Subcutaneous preadipocyte (primary cell): Measurements from ENCODE around the gene FDCSP. TPM values are rescaled to one million over a fixed set of nuclear protein-coding genes. Genes with fewer than 3 reads are reported as not detected.

Experiments used
- total RNA-seq: library from RNA; depleted of rRNA; stranded (reverse); fragments of >200 nt; gene quantifications from 2 replicates; pipeline ENCODE4 v1.2.3, GENCODE V29; 2012

The FDCSP gene
- not detected in 2 replicates for total RNA-seq

GRCh38 chr4:70225824-70226223 lies at the start of gene FDCSP:
TSS of gene FDCSP (plus strand) at chr4:70226124. CDS start at chr4:70231195, 5,071 bp downstream.

DNA sequence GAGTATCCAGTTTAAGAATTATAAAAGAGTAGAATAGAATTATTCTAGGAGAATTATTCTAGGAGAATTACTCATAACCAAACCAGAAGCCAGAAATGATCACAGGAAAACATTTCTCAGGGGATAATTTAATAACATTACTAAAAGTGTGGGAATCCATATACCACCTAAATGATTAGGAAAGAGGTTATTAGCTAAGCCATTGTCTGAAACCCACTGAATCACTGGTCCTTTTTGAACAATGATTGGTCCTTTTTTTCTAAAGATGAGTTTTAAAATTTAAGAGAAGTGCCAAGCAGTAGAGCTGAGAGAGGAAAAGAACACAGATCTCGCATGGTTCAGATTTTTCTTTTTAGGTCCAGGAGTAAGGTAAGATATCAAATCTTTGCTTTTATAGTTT lies 30.5 kb upstream of the FDCSP start, which contains the start of gene ODAM:
ODAM (plus strand) TSS at position 301 of the 400 bp plus-strand sequence. CDS start 819 bp downstream, outside the sequence.

DNA sequence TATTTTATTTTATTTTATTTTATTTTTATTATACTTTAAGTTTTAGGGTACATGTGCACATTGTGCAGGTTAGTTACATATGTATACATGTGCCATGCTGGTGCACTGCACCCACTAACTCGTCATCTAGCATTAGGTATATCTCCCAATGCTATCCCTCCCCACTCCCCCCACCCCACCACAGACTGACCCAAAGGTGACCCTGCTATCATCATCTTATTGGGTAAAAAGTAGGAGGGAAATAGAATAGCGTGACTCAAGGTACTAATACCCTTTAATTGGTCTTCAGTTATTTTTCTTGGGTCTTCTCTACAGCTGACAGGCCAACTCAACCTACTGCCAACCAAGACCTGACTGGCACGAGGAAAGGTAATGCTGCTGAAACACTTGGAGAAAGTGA lies 16.4 kb downstream of the FDCSP start, which contains the start of gene CSN3:
CSN3 (plus strand) TSS at position 301 of the 400 bp plus-strand sequence. CDS start 2,223 bp downstream, outside the sequence.

Other genes starting within 250 kb of the FDCSP start
- gene STATH, start 230.2 kb upstream of the FDCSP start, total RNA-seq: not detected in 2 replicates
- not detected in 2 replicates for gene HTN3, start 197.7 kb upstream of the FDCSP start, total RNA-seq
- gene HTN1, start 175.7 kb upstream of the FDCSP start, total RNA-seq: not detected in 2 replicates
- not detected in 2 replicates for gene PRR27, start 71.9 kb upstream of the FDCSP start, total RNA-seq
- gene ODAM, start 30.4 kb upstream of the FDCSP start, total RNA-seq: not detected in 2 replicates
- not detected in 2 replicates for gene CSN3, start 16.5 kb downstream of the FDCSP start, total RNA-seq
- gene CABS1, start 108.9 kb downstream of the FDCSP start, total RNA-seq: not detected in 2 replicates
- not detected in 2 replicates for gene SMR3A, start 134.6 kb downstream of the FDCSP start, total RNA-seq
- not detected in 2 replicates for gene SMR3B, start 157.0 kb downstream of the FDCSP start, total RNA-seq
- not detected in 2 replicates for gene OPRPN, start 171.8 kb downstream of the FDCSP start, total RNA-seq
- gene MUC7, start 246.1 kb downstream of the FDCSP start, total RNA-seq: not detected in 2 replicates